ENCODE results near the gene ASCC3.
"Not testable (repeated sequence)": the region's sequence is repeated elsewhere in the genome, so short reads cannot be mapped to it uniquely, and the experiment has no call there.

ASCC3 gene

GRCh38 chr6:100880853-100881706, at the start of gene ASCC3:
Gene ASCC3, minus strand, starts transcription at chr6:100881329. Its CDS starts 13,332 bp downstream, at chr6:100867997.
- peak; percentile 89 for DNase-seq

GRCh38 chr6:100925749-100926148, 44.6 kb upstream of the ASCC3 start:
- no peak for DNase-seq

- no peak for DNase-seq
Measured at GRCh38 chr6:100924534-100925227, 43.6 kb upstream of the ASCC3 start.

- DNase-seq: no peak
Measured at GRCh38 chr6:100923481-100924165, 42.5 kb upstream of the ASCC3 start.

GRCh38 chr6:100920028-100920605, 39.0 kb upstream of the ASCC3 start:
- DNase-seq: no peak

- DNase-seq: no peak
Measured at GRCh38 chr6:100918152-100918551, 37.0 kb upstream of the ASCC3 start.

GRCh38 chr6:100915876-100916275, 34.7 kb upstream of the ASCC3 start:
- no peak for DNase-seq

- DNase-seq: no peak
Measured at GRCh38 chr6:100913400-100914276, 32.5 kb upstream of the ASCC3 start.

GRCh38 chr6:100906325-100906724, 25.2 kb upstream of the ASCC3 start:
- DNase-seq: no peak

- no peak for DNase-seq
Measured at GRCh38 chr6:100905067-100905466, 23.9 kb upstream of the ASCC3 start.

- no peak for DNase-seq
Measured at GRCh38 chr6:100904316-100904715, 23.2 kb upstream of the ASCC3 start.

- no peak for DNase-seq
Measured at GRCh38 chr6:100901582-100901981, 20.5 kb upstream of the ASCC3 start.

GRCh38 chr6:100899202-100899601, 18.1 kb upstream of the ASCC3 start:
- DNase-seq: no peak

- no peak for DNase-seq
Measured at GRCh38 chr6:100897671-100898070, 16.5 kb upstream of the ASCC3 start.

GRCh38 chr6:100893743-100894142, 12.6 kb upstream of the ASCC3 start:
- no peak for DNase-seq

GRCh38 chr6:100892693-100893092, 11.6 kb upstream of the ASCC3 start:
- DNase-seq: no peak

GRCh38 chr6:100892116-100892515, 11.0 kb upstream of the ASCC3 start:
- no peak for DNase-seq

GRCh38 chr6:100891079-100891478, 9.9 kb upstream of the ASCC3 start:
- no peak for DNase-seq

- DNase-seq: not testable (repeated sequence)
Measured at GRCh38 chr6:100890646-100891045, 9.5 kb upstream of the ASCC3 start.

- no peak for DNase-seq
Measured at GRCh38 chr6:100889351-100889750, 8.2 kb upstream of the ASCC3 start.

- DNase-seq: no peak
Measured at GRCh38 chr6:100886076-100886475, 4.9 kb upstream of the ASCC3 start.

GRCh38 chr6:100883347-100883746, 2.2 kb upstream of the ASCC3 start:
- no peak for DNase-seq
